ENCODE measurements around the gene PDXK. TPM values are rescaled to one million over a fixed set of nuclear protein-coding genes. Genes with fewer than 3 reads are reported as not detected.

Gene PDXK
- total RNA-seq, 1 donor from 2014 or later: 195 TPM

GRCh38 chr21:43717967-43718871, 710 bp upstream of the PDXK start:
- peak overlapping the region; percentile 98 for H3K4me3 ChIP-seq
- intact Hi-C loops (cut with DNase I): no loop called here
- no peaks in the 10 kb centered on the region for H3K9me3 ChIP-seq
- DNase-seq (no peak), ATAC-seq (peak in 1 of 2 donors; percentile 9)
- TF ChIP-seq CTCF (IDR thresholded peaks at IDR 0.05): no peak
- H3K36me3 ChIP-seq: no peaks in the 10 kb centered on the region
- peak overlapping the region; percentile 97 for H3K27ac ChIP-seq
- H3K4me1 ChIP-seq: peaks cover 41% of the 10 kb centered on the region
- H3K27me3 ChIP-seq (ENCODE audit: low read depth): no peaks in the 10 kb centered on the region

- H3K4me1 ChIP-seq: peaks cover 49% of the 10 kb centered on the region
- H3K4me3 ChIP-seq: peak overlapping the region; percentile 98
- TF ChIP-seq CTCF (IDR thresholded peaks at IDR 0.05): no peak
- ATAC-seq: peak; percentile 14 to 39
- H3K36me3 ChIP-seq: peaks cover 11% of the 10 kb centered on the region
- H3K27me3 ChIP-seq (ENCODE audit: low read depth): no peaks in the 10 kb centered on the region
- intact Hi-C loops (cut with DNase I): no loop called here
- H3K9me3 ChIP-seq: no peaks in the 10 kb centered on the region
- peak overlapping the region; percentile 97 for H3K27ac ChIP-seq
- DNase-seq: peak; percentile 76
These were observed 1.0 kb downstream of the PDXK start for GRCh38 chr21:43719748-43720538.

- Histone ChIP-seq H3K4me3 (peak overlapping the region; percentile 98), H3K4me1 (peaks cover 56% of the 10 kb centered on the region), H3K36me3 (peaks cover 11% of the 10 kb centered on the region), H3K9me3 (no peaks in the 10 kb centered on the region), H3K27me3 (ENCODE audit: low read depth) (no peaks in the 10 kb centered on the region), H3K27ac (peak overlapping the region; percentile 97)
- DNase-seq (no peak), ATAC-seq (no peak)
- intact Hi-C loops (cut with DNase I): no loop called here
- TF ChIP-seq CTCF (IDR thresholded peaks at IDR 0.05): no peak
These were observed 1.7 kb downstream of the PDXK start for GRCh38 chr21:43720539-43721166.

DNA sequence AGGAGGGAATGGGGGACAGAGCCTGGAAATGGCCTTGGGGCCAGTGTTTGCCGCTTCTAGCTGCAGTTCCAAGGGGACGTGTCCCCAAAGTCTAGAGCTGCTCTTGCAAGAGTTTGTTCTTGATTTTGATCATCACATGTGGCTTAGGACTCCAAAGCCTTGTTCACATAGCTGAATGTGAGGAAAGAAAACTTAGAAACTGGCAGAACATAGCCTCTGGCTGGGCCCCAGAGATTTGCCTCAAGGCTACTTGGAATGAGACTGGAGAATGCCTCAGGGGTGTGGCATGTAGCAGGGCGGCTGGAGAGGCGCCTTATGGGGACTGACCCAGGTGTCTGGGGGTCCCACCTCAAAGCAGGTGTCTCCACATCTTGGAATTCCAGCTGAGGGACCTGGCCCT, 2.3 kb downstream of the PDXK start:
- Histone ChIP-seq H3K4me1 (peaks cover 61% of the 10 kb centered on the region), H3K27me3 (ENCODE audit: low read depth) (no peaks in the 10 kb centered on the region), H3K4me3 (peak overlapping the region; percentile 98), H3K36me3 (peaks cover 11% of the 10 kb centered on the region), H3K9me3 (no peaks in the 10 kb centered on the region), H3K27ac (peak overlapping the region; percentile 97)
- no peak for TF ChIP-seq CTCF (IDR thresholded peaks at IDR 0.05)
- DNase-seq (no peak), ATAC-seq (no peak)
- intact Hi-C loops (cut with DNase I): no loop called here

DNA sequence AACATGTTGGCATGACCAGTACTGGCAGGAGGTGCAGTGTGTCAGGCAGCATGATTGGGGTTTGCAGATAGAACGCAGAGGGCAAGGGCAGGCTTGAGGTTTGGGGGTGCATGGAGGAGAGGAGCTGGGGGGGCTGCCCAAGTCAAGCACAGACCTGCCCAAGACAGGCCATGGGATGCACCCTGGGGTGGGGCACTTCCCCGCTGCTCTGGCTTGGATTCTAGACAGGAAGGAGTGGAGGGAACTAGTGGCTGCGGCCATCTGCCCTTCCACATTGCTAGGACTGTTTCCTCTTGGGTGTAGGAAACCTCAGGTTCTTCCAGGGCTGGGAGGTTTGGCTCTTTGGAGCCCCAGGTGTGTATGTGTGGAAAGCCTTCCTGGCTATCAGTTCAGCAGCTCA, 3.0 kb downstream of the PDXK start:
- Histone ChIP-seq H3K4me1 (peaks cover 69% of the 10 kb centered on the region), H3K9me3 (no peaks in the 10 kb centered on the region), H3K36me3 (peaks cover 11% of the 10 kb centered on the region), H3K4me3 (peak overlapping the region; percentile 98), H3K27ac (peak overlapping the region; percentile 97), H3K27me3 (ENCODE audit: low read depth) (no peaks in the 10 kb centered on the region)
- no peak for DNase-seq
- no peak for TF ChIP-seq CTCF (IDR thresholded peaks at IDR 0.05)
- intact Hi-C loops (cut with DNase I): no loop called here
- ATAC-seq: no peak

All from lower lobe of right lung (tissue), 2 donors.